GM21515 (cell line): Measurements from ENCODE around the gene ZNF681.
A peak's percentile ranks its signal among the peaks of the same experiment; 100 is the strongest.
"Not testable (repeated sequence)": the region's sequence is repeated elsewhere in the genome, so short reads cannot be mapped to it uniquely, and the experiment has no call there.

Experiments used
- ATAC-seq: cut with Tn5 transposase; IDR thresholded peaks from one replicate; pipeline ENCODE4 v1.9.1; 2021; ENCODE audit not compliant: unreplicated experiment

The ZNF681 gene

DNA sequence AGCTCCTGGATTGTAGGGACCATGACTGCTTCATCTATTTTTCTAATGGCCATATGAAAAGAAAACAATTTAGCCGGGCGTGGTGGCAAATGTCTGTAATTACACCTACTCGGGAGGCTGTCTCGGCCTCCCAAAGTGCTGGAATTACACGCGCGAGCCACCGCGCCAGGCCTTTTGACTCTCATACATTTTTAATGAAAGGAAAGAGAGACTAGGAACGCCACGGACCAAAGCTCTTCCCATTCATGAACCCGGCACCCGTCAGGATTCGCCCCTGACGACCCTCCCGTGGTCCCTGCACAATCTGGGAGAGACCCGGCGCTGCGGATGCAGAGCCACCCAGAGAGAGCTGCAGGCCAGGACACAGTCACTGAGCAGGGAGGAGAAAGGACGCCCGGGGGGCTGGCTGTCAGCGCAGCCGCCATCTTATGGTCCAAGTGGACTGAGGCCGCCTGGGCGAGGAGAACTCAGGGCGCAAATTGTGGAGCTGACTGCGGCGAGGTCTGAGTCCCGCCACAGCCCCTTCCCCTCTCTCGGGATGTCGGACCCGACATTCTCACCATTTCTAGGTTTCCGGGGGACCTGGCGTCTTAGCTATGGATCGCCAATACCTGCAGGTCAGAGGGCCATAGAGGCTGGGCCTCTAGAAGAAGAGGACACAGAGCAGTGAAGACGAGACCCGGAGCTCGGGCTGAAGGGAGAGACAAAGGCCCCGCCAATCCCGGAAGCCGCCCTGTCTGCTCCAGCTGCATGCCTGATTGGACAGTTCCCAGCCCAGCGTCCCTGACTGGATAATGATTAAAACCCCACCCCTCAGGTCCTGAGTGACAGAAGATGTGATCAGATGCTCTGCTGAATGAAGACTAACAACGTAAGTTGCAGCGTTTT lies at the start of gene ZNF681:
ZNF681 (minus strand) TSS at position 705 of the 888 bp plus-strand sequence; CDS start at position 563, 142 bp downstream.
- peak; percentile 84 for ATAC-seq

DNA sequence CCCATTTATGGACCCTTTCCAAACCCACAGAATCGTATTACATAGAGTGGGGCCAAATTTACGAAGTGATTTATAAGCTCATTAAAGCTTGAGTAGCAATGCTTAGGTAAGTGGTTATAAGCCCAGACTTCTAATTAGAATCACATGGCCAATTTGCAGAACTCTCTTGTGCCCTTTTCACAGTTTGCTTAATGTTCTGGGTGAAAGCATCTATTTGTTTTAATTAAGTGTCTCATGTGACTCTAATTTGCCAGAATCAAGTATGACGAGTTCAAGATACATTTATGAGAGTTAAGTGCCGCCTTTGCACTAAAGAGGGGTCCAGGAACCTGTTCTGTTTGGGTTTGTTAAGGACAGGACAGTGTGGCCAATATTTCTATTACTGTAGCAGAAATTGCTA lies 46.0 kb upstream of the ZNF681 start:
- no peak for ATAC-seq

DNA sequence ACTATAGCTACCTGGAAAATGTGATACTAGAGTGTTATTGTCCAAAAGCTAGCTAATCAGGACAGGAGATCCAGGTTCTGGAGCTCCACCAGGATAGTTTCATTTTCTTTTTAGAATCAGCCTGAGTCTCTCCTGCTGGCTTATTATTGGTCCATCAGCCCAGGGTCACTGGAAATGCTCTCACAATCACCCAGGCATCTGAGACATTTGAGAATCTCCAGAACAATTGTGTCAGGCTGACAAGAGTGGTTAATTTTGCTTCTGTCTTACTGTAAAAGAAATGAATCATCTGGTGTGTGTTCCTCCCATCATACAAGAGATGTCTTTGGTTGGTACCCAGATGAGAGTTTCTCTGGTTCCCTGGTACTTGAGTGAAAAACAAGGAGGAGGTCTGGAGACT lies 43.6 kb upstream of the ZNF681 start:
- ATAC-seq, result no peak

DNA sequence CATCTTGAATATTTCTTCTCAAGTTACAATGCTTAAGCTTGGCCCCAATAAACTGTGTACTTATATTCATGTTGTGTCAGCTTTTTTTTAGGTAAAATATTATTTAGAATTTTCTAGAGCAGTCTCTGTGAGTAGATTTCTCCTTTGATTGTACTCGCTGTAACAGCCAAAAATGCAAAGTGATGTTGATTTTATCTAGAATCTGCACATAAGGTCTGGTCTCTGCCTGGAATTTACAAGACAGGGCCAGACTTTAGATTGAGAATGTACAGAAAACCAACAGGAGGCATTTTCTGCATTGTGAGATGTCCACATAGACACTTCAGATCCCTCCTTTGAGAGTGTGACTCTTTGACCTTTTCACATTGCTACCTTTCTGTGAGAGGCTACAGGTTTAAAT lies 43.1 kb upstream of the ZNF681 start:
- ATAC-seq, result no peak

DNA sequence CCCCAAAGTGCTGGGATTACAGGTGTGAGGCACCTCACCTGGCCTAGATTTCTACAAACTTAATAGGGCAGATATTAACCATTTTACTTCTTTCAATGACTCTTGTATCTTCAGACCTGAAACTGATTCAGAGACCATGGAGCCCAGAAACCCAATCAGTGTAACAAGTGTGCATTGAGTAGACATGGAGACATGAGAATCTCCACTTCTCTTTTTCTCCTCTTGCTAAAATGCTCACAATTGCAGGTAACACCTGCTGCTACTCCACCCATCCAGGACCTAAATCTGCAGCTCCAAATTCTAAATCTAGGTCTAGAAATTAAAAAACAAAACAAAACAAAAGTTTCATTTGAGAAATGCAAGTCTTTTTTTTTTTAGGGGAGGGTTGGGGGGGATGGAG lies 42.2 kb upstream of the ZNF681 start:
- no peak for ATAC-seq

DNA sequence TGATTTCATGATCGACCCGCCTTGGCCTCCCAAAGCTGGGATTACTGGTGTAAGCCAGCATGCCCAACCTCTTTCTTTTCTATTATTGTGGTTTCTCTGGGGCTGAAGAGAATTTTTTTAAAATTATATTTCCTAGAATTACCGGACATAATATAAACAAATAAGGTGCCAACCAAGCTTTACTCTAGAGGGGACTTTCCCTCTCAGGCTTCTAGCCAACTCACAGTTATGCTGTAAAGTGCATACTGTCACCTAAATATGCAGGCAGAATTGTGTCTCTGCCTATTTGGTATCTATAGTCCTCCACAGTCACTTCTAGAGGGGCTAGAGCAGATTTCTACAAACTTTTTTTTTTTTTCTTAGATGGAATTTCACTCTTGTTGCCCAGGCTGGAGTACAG lies 41.6 kb upstream of the ZNF681 start:
- no peak for ATAC-seq

DNA sequence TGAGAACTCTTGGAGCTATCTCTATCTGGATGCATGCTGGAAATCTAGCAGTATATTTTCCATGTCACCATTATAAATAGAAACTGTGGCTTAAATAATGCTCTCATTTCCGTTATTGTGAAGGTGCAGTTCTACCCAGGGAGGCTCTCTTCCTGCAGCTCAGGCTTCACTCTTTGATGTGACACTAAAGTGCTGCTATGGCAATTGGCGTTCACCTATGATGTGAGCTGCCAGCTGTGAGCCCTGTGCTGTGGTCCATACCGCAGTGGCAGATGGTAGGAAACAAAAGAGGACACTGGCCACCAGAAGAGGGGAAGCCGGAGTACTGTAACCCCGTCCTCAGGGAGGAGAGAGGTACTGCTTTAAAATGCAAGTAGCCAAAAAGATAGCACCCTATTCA lies 40.6 kb upstream of the ZNF681 start:
- ATAC-seq, result no peak

DNA sequence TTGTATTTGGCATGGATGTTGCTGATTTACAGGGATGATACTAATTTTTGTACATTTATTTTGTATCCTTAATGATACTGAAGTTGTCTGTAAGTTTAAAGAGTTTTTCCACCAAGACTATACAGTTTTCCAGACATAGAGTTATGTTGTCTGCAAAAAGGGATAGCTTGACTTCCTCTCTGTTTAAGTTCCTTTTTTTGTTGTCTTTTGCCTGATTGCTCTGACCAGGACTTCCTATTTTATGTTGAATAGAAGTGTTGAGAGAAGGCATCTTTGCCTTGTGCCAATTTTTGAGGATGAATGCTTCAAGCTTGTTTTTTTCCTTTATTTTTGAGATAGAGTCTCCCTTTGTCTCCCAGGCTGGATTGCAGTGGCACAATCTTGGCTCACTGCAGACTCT lies 36.8 kb upstream of the ZNF681 start:
- no peak for ATAC-seq

DNA sequence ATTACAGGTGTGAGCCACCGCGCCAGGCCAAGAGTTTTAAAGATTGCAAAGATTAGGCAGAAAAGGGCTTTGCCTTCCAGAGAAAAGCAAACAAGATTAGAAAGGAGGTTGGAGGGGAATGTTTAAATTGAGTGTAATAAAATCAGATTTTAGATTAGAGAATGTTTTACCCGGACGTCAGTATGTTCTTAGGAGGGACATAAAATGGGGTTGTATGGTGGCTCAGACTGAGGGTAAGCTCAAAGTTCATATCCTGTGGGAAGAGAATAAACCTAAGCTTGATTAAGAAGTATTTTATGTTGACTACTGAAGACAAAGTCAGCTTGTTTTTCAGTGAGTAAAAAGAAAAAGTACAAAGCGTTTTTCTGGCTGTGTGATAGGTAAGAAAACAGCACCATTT lies 34.1 kb upstream of the ZNF681 start:
- ATAC-seq, result no peak

DNA sequence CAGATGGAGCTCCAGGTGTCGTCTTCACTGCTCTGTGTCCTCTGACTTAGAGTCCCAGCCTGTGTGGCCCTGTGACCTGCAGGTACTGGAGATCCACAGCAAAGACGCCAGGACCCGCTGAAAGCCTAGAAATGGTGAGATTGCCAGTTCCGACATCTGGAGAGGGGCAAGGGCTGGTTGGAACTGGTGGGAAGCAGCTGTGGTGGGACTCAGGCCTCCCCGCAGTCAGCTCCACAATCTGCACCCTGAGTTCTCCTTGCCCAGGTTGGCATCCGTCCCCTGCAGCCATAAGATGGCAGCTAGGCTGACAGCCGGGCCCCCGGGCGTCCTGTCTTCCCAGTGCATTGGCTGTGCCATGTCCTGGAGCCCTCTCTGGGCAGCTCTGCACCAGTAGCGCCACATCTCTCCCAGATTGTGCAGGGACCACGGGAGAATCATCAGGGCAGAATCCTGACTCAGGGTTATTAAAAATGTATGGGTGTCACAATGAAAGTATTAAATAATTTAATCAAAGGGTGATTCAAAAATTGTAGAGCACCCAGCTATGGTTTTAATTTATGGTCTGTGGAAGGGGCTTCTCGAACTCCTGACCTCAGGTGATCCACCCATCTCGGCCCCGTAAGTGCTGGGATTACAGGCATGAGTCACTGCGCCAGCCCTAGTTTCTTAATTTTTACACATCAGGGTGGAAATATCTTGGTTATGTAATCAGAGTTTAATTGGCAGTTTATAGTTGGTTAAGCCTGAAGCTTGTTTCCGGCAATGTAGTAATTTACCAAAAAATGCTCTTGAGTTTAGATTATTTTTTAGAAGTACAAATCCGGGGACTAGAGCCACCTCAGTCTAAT lies 32.2 kb upstream of the ZNF681 start:
- no peak for ATAC-seq

DNA sequence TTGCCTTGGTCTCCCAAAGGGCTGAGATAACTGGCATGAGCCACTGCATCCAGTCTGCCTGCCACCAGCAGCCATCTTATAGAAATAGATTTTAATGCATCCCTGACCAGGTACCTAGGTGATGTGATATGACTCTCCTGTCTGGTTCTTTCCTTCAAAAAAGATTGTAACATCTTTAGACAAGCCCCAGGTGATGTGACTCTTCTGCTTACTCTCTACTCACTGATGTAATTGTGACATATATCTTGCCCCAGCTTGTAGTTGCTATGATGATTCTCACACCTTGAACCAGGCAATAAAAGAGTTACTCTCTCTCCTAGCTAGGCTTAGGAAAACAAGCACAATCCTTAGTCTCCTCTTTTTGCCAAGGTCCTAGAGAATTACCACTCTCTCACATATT lies 30.6 kb upstream of the ZNF681 start:
- no peak for ATAC-seq

DNA sequence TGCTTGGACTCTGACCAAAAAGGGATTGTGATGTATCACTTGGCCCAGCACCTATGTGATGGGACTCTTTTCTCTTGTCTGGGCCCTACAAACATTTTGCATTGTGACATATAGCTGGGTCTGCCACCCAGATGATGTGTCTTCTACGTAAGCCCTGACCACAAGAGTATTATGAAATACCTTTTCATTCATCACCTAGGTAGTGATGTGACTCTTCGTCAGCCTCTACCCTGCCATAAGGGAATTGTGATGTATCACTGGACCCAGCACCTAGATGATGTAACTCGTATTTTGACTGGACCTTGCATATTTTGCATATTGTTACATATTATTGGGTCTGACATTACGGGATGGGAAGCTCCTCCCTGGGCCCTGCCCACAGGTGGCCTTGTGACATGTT lies 29.7 kb upstream of the ZNF681 start:
- no peak for ATAC-seq

DNA sequence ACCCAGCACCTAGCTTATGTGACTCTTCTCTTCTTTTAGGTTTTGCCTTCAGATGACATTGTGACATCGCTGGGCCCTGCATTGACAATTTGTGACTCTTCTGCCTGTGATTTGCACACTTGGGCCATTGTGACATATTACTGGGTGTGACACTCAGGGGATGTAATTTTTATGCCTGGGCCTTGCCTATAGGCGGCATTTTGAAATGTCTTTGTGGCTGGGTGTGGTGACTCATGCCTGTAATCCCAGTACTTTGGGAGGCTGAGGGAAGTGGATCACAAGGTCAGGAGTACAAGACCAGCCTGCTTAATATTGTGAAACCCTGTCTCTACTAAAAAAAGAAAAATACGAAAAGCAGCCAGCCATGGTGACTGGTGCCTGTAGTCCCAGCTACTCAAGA lies 28.4 kb upstream of the ZNF681 start:
- no peak for ATAC-seq

DNA sequence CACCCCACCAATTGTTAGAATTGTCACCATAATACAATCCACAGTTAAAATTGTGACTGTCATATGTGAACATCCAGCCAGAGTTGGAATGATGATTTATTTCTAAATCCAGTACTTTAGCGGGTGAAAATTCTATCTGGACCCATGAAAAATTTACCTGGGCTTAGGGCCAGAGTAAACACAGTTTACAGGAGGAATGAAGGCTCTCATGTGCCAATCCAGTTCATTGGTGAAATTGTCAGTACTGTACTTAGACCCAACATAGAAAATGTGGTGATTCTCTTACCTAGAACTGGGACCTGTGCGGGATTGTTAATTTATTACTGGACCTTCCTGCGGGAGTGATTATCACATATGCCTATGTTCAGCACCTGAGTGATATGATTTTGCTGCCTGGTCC lies 27.3 kb upstream of the ZNF681 start:
- ATAC-seq, result no peak

DNA sequence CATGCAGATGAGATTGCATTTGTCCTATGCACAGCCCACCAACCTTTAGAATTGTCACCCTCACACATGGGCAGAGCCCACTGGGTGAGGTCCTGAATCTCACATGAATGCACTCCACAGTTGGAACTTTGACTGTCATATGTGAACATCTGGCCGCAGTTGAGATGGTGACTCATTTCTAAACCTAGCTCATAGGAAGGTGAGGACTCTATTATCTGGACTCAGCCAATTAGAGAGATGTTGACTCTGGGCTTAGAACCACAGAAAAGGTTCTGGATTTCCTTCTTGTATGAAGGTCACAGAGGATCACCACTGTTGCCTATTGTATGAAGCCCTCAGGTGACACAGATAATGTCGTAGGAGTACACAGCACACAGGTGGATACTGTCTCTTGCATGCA lies 25.6 kb upstream of the ZNF681 start:
- ATAC-seq, result no peak

DNA sequence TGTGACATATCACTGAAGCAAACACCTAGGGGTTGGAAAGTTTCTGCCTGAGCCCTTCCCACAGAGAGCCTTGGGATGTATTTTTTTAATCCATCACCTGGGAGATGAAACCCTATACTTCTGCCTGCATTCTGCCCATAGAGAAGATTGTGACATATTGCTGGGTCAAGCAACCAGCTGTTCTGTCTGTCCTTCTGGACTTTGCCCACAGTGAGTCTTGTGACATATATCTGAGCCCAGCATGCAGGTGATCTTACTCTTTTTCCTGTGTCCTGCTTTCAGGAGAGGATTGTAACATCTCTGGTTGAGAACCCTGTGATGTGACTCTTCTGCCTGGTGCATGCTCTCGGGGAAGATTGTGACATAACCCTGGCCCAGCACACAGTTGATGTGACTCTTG lies 24.9 kb upstream of the ZNF681 start:
- no peak for ATAC-seq

DNA sequence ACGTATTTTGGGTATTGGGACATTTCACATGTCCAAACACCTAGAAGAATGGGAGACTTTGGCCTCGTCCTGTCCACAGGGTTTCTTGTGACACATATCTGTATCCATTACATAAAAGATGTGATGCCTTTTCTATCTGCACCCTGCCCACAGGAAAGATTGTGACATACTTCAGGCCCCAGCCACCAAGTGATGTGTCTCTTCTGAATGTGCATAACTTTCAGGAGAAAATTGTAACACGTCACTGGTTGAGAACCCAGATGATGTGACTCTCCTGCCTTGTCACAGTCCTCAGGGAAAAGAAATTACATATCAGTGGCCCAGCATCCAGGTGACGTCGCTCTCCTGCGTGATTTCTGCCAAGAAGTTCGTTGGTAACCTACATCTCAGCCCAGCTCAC lies 21.0 kb upstream of the ZNF681 start:
- ATAC-seq, result no peak

DNA sequence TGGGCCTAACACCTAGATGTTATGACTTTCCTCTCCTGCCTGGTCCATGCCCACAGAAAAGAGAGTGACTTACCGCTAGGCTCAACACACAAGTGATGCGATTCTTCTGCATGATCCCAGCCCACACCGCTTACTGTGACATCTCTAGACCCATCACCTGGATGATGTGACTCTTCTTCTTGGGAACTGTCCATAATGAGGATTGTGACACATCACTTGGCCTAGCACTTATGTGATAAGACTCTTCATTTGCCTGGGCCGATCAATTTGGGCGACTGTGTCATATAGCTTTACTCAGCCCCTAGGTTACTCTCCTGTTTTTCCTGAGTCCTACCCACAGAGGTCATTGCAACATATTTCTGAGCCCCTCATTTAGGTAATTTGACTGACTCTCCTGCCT lies 19.9 kb upstream of the ZNF681 start:
- ATAC-seq, result no peak

DNA sequence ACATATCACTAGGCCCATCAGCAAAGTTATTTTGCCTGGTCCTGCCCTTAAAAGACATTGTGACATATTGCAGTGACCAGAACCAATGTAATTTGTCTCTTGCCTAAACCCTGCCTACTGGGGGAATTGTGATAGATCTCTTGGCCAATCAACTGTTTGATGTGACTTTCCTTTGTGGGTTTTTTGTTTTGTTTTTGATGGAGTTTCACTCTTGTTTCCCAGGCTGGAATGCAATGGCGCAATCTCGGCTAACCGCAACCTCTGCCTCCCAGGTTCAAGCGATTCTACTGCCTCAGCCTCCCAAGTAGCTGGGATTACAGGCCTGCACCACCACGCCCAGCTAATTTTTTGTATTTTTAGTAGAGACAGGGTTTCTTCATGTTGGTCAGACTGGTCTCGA lies 19.3 kb upstream of the ZNF681 start:
- not testable (repeated sequence) for ATAC-seq

DNA sequence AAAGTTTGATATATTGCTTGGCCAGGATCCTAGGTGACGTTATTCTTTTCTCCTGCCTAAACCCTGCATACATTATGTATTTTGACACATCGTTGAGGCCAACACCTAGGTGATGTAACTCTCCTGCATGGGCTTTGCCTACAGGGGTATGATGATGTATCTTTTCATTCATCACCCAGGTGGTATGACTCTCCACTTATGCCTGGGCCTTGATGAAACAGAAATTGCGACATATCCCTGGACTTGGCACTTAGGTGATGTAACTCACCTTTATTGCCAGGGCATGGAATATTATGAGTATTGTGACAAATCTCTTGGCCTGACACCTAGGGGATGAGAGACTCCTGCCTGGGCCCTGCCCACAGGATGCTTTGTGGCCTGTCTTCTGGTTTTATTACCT lies 18.5 kb upstream of the ZNF681 start:
- no peak for ATAC-seq

DNA sequence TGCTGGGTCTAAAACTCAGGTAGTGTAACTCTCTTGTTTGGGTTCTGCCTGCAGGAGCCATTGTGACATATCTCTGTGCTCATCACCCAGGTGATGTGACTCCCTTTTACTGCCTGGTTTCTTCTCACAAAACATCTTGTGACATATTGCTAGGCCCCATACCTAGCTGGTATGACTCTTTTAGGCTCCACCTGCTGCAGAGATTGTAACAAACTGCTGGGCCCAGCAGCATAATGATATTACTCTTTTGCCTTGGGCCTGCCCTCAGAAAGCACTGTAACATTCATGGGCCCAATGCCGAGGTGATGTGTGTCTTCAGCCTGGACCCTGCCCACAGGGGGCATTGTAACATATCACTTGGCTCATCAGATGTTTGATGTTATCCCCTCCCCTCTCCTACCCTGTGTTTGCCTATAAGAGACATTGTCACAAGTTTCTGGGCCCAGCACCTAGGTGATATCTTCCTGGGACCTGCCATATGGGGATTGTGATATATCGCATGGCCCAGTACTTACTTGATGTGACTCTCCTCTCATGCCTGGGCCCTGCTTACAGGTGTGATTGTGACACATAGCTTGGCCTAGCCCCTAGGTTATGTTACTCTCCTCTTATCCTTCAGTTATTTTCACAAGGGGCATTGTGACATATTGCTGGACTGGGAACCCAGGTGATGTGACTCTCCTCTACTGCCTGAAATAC lies 18.0 kb upstream of the ZNF681 start:
- ATAC-seq, result no peak
